Keratinocyte (primary cell): ENCODE measurements around the gene LSM7. TPM values are rescaled to one million over a fixed set of nuclear protein-coding genes. Genes with fewer than 3 reads are reported as not detected.

ENCODE experiments used
- DNase-seq: peaks from one replicate; pipeline ENCODE4 v3.0.0-alpha.2; 2011; ENCODE audit warnings: low read depth, missing footprints, low spot score
- FAIRE-seq: peaks from 2 replicates; lab custom pipeline; 2011; peaks lifted over from hg19 to GRCh38; lab: Jason Lieb, UNC
- H2AFZ ChIP-seq: 2 replicates; pipeline ENCODE4 v1.6.0; 2012; ENCODE audit warnings: low read length, control low read depth, inconsistent platforms; ENCODE audit not compliant: control insufficient read depth
- H3K27ac ChIP-seq: 2 replicates; pipeline ENCODE4 v1.5.1; 2011; ENCODE audit warnings: low read length; ENCODE audit not compliant: control insufficient read depth, insufficient read depth
- H3K27me3 ChIP-seq: 3 replicates; pipeline ENCODE4 v1.6.0; 2011; ENCODE audit warnings: low read length; ENCODE audit not compliant: control insufficient read depth, insufficient read depth; ENCODE audit errors: extremely low read depth
- H3K36me3 ChIP-seq, 2 experiments: 2 replicates in 1 of 2; 3 replicates in 1 of 2; pipeline ENCODE4 v1.5.1; 2011; ENCODE audit warnings: low read length in 2 of 2, mild to moderate bottlenecking in 1 of 2; ENCODE audit not compliant: control insufficient read depth in 2 of 2, insufficient read depth in 2 of 2; ENCODE audit errors: extremely low read depth in 1 of 2
- H3K4me1 ChIP-seq: 3 replicates; pipeline ENCODE4 v1.5.1; 2011; ENCODE audit warnings: low read length; ENCODE audit not compliant: control insufficient read depth, insufficient read depth; ENCODE audit errors: extremely low read depth
- H3K4me2 ChIP-seq: 3 replicates; pipeline ENCODE4 v1.6.0; 2011; ENCODE audit warnings: low read depth, low read length; ENCODE audit not compliant: control insufficient read depth, insufficient read depth; ENCODE audit errors: extremely low read depth
- H3K4me3 ChIP-seq, 3 experiments: fragments of 200-600 bp in 1 of 3; sonication (generic) in 1 of 3; 2 replicates in 2 of 3; 3 replicates in 1 of 3; pipeline ENCODE4 v1.5.1; 2011 to 2016; ENCODE audit warnings: low read length in 3 of 3, mild to moderate bottlenecking in 3 of 3, control low read depth in 2 of 3, inconsistent platforms in 1 of 3, low read depth in 1 of 3, mixed read lengths in 1 of 3, mixed run types in 1 of 3, moderate library complexity in 1 of 3; ENCODE audit not compliant: control insufficient read depth in 2 of 3, insufficient read depth in 2 of 3; ENCODE audit errors: extremely low read depth in 1 of 3
- H3K79me2 ChIP-seq: 2 replicates; pipeline ENCODE4 v1.6.0; 2012; ENCODE audit warnings: low read length; ENCODE audit not compliant: control insufficient read depth, insufficient read depth
- H3K9ac ChIP-seq: 3 replicates; pipeline ENCODE4 v1.6.0; 2011; ENCODE audit warnings: low read length; ENCODE audit not compliant: control insufficient read depth, insufficient read depth; ENCODE audit errors: extremely low read depth
- H3K9me1 ChIP-seq: 3 replicates; pipeline ENCODE4 v1.6.0; 2011; ENCODE audit warnings: low read length; ENCODE audit not compliant: control insufficient read depth, insufficient read depth; ENCODE audit errors: extremely low read depth
- H3K9me3 ChIP-seq: 2 replicates; pipeline ENCODE4 v1.5.1; 2012; ENCODE audit warnings: low read depth, low read length; ENCODE audit not compliant: control insufficient read depth
- H4K20me1 ChIP-seq: 3 replicates; pipeline ENCODE4 v1.6.0; 2011; ENCODE audit warnings: low read length; ENCODE audit not compliant: control insufficient read depth, insufficient read depth; ENCODE audit errors: extremely low read depth
- CTCF ChIP-seq, 3 experiments: IDR thresholded peaks in 1 of 3; conservative IDR thresholded peaks in 1 of 3; optimal IDR thresholded peaks in 1 of 3; 2 replicates in 2 of 3; 3 replicates in 1 of 3; pipeline versions ENCODE3 to v1.5.1; 2011; ENCODE audit warnings: low read length in 3 of 3, mild to moderate bottlenecking in 3 of 3, moderate library complexity in 2 of 3, control low read depth in 1 of 3, inconsistent platforms in 1 of 3; ENCODE audit not compliant: insufficient read depth in 2 of 3; ENCODE audit errors: extremely low read depth in 1 of 3
- EZH2 ChIP-seq: IDR thresholded peaks from one replicate; pipeline ENCODE4 v1.6.1; 2012; ENCODE audit warnings: inconsistent platforms, mild to moderate bottlenecking, low read length, moderate library complexity
- dilution Hi-C: fragments of 300-500 bp; cut with MboI; formaldehyde crosslinking; loops from one replicate; pipeline ENCODE4 v1.7.0; 2020; ENCODE audit warnings: low sequenced_read_pairs; ENCODE audit not compliant: extremely low pct_ligation_motif_present
- polyA plus RNA-seq, 5 experiments: library from polyadenylated mRNA; depleted of rRNA in 3 of 5; stranded (reverse) in 3 of 5; stranded (forward) in 1 of 5; unstranded in 1 of 5; fragments of >200 nt; gene quantifications; 1 replicate in 1 of 5; 2 replicates in 3 of 5; 3 replicates in 1 of 5; pipeline versions ENCODE4 v1.2.1 to v1.2.3, GENCODE V29; 2011 to 2012; ENCODE audit warnings: missing spikeins in 2 of 5, low read depth in 1 of 5, low replicate concordance in 1 of 5

LSM7 gene
- polyA plus RNA-seq, 1 donor (not counting 4 experiments of a cell fraction or from before 2014, with no cell fraction given), result 243 TPM

DNA sequence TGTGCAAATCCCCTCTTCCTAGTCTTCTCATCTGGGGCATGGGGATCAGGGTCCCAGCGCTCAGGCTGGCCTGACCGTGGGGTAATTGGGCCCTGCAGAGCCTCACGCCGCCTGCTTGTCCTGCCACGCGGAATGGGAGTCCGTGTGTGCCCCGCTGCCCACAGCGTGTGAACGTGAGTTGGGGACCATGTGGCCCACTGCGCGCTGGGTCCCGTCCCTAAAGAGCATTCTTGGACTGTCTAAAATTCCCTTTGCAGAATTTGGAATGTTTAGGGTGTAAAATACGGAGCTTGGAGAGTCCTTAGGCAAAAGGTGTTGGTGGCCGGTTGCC, 34.5 kb upstream of the LSM7 start:
- Histone ChIP-seq H4K20me1 (peaks cover 3% of the 10 kb centered on the region), H3K36me3 (no peaks in the 10 kb centered on the region), H3K27me3 (peaks cover 40% of the 10 kb centered on the region), H3K9ac (no peak overlapping the region), H3K4me1 (no peaks in the 10 kb centered on the region), H3K9me3 (no peaks in the 10 kb centered on the region), H3K79me2 (no peaks in the 10 kb centered on the region), H3K9me1 (no peaks in the 10 kb centered on the region), H3K4me3 (no peak overlapping the region), H3K4me2 (no peak overlapping the region), H2AFZ (no peak overlapping the region), H3K27ac (no peak overlapping the region)
- FAIRE-seq (no peak), DNase-seq (no peak)
- TF ChIP-seq EZH2, result no peak
- dilution Hi-C loops, result no loop called here

DNA sequence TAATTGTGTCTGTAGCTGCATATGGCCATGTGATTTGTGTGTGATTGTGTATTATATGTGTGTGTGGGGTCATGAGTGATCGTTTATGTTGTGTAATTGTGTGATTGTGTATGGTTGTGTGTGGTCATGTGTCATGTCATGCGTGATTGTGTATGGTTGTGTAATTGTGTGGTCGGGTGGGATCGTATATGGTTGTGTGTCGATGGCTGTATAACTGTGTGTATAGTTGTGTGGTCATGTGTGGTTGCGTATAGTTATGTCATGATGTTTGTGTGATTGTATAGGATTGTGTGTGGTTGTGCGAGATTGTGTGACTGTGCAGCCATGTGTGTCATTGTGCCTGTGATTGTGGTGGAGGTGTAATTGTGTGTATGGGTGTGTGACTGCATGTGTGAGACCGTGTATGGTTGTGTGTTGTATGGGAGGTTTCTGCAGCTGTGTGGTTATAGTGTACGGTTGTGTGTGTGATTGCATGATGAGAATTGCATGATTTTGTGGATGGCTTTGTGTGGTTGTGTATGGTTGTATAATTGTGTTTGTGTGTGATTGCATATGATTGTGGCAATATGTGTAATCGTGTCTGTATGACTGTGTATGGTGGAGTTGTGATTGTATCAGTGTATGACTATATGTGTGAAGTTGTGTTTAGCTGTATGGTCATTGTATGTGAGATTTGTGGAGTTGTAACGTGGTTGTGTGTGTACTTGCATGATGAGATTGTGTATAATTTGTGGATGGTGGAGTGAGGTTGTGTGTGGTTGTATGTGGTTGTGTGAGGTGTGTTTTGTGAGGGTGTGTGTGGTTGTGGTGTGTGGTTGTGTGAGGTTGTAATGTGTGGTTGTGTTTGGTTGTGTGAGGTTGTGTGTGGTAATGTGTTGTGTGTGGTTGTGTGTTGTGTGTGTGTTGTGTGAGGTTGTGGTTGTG, 33.9 kb upstream of the LSM7 start:
- dilution Hi-C loops, result no loop called here
- peak; percentile 5 for FAIRE-seq

More for the DNA sequence above, 33.9 kb upstream of the LSM7 start:
- no peak overlapping the region for H3K4me3 ChIP-seq
- no peak overlapping the region for H3K4me2 ChIP-seq
- no peaks in the 10 kb centered on the region for H3K36me3 ChIP-seq
- peaks cover 40% of the 10 kb centered on the region for H3K27me3 ChIP-seq
- H3K9ac ChIP-seq, result no peak overlapping the region
- no peaks in the 10 kb centered on the region for H3K79me2 ChIP-seq
- H3K9me3 ChIP-seq, result no peaks in the 10 kb centered on the region
- no peak overlapping the region for H3K27ac ChIP-seq
- no peak overlapping the region for H2AFZ ChIP-seq
- TF ChIP-seq CTCF (optimal IDR thresholded peaks at IDR 0.05 in 1 of 3, IDR thresholded peaks at IDR 0.05 in 1 of 3, conservative IDR thresholded peaks at IDR 0.05 in 1 of 3; ENCODE audit: extremely low read depth in 1 of 3, insufficient read depth in 2 of 3, low read length in 3 of 3) (no peak), EZH2 (no peak)
- no peaks in the 10 kb centered on the region for H3K9me1 ChIP-seq
- H4K20me1 ChIP-seq, result peaks cover 3% of the 10 kb centered on the region
- H3K4me1 ChIP-seq, result no peaks in the 10 kb centered on the region
- DNase-seq, result no peak
